Common myeloid progenitor, CD34-positive (primary cell): Measurements from ENCODE around the gene TPBGL.

Experiments
- CTCF ChIA-PET: fragments of 350-600 bp; sonication (Branson Sonifier 250); formaldehyde crosslinking; loops from one replicate; lab custom pipeline; 2021; ENCODE audit warnings: antibody characterized with exemption; lab: Charles Lee
- POLR2A ChIA-PET: fragments of 350-600 bp; sonication (Branson Sonifier 250); formaldehyde crosslinking; loops from one replicate; lab custom pipeline; 2021; ENCODE audit warnings: antibody characterized with exemption; lab: Charles Lee
- DNase-seq, 3 donors: peaks; one replicate each; pipeline versions ENCODE4 v3.0.0 to v3.0.0-alpha.2; 2013
- H3K27ac ChIP-seq, 2 experiments: 1 replicate in 1 of 2; 2 replicates in 1 of 2; pipeline ENCODE4 v1.7.0; 2013; ENCODE audit warnings: inconsistent platforms in 2 of 2, low read length in 2 of 2, mild to moderate bottlenecking in 2 of 2, low read depth in 1 of 2, moderate library complexity in 1 of 2; ENCODE audit not compliant: severe bottlenecking in 2 of 2, insufficient read depth in 1 of 2, poor library complexity in 1 of 2
- H3K27me3 ChIP-seq, 5 experiments: replicated peaks in 2 of 5; 1 replicate in 3 of 5; 2 replicates in 2 of 5; pipeline versions ENCODE4 v1.6.1 to v1.7.0; 2013; ENCODE audit warnings: low read length in 4 of 5, mild to moderate bottlenecking in 2 of 5, moderate library complexity in 2 of 5, inconsistent platforms in 1 of 5; ENCODE audit not compliant: insufficient read depth in 5 of 5, control insufficient read depth in 4 of 5
- H3K36me3 ChIP-seq, 4 experiments: 1 replicate in 2 of 4; 2 replicates in 2 of 4; pipeline versions ENCODE4 v1.6.1 to v1.7.0; 2013; ENCODE audit warnings: low read length in 3 of 4, control low read depth in 1 of 4, mild to moderate bottlenecking in 1 of 4; ENCODE audit not compliant: control insufficient read depth in 4 of 4, insufficient read depth in 4 of 4
- H3K4me1 ChIP-seq, 4 experiments: 1 replicate in 3 of 4; 2 replicates in 1 of 4; pipeline versions ENCODE4 v1.6.1 to v1.7.1; 2013; ENCODE audit warnings: low read length in 3 of 4, mild to moderate bottlenecking in 3 of 4, control low read depth in 1 of 4, inconsistent platforms in 1 of 4, moderate library complexity in 1 of 4; ENCODE audit not compliant: control insufficient read depth in 4 of 4, insufficient read depth in 4 of 4; ENCODE audit errors: control extremely low read depth in 1 of 4
- H3K4me3 ChIP-seq, 7 experiments: 1 replicate in 4 of 7; 2 replicates in 3 of 7; pipeline versions ENCODE4 v1.5.1 to v1.7.0; 2013; ENCODE audit warnings: mild to moderate bottlenecking in 7 of 7, low read length in 6 of 7, moderate library complexity in 6 of 7, inconsistent platforms in 2 of 7, low read depth in 2 of 7, control low read depth in 1 of 7; ENCODE audit not compliant: insufficient read depth in 4 of 7, control insufficient read depth in 1 of 7; ENCODE audit errors: extremely low read depth in 1 of 7
- H3K9me3 ChIP-seq, 5 experiments: 1 replicate in 4 of 5; 2 replicates in 1 of 5; pipeline versions ENCODE4 v1.6.1 to v1.7.1; 2013; ENCODE audit warnings: low read length in 4 of 5, mild to moderate bottlenecking in 2 of 5, inconsistent platforms in 1 of 5, low read depth in 1 of 5, moderate library complexity in 1 of 5; ENCODE audit not compliant: control insufficient read depth in 4 of 5, insufficient read depth in 2 of 5; ENCODE audit errors: control extremely low read depth in 1 of 5
- WGBS: methylation state at CpG from one replicate; pipeline ENCODE4 v1.1.5; 2013; ENCODE audit not compliant: insufficient coverage; 5-methylcytosine and 5-hydroxymethylcytosine counted together

TPBGL gene

DNA sequence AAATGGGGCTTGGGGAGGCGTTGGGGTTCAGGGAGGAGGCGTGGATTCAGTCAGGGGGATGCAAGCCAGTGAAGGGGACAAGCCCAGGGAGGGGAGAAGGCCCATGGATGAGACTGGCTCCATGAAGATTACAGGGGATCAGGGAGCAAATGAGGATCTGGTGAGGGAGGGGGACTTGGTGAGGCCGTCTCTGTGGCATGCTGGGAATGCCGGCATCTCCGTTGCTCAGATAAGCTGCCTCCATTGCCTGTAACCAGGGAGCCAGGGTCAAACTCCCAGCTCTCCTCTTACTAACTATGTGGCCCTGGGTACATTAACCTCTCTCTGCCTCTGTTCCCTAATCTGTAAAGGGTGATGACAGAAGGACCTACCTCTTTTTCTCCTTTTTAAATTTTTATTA lies 38.7 kb downstream of the TPBGL start:
- Histone ChIP-seq H3K4me3 (no peak overlapping the region), H3K36me3 (peaks cover 14 to 81% (median 51%) of the 10 kb centered on the region in 4 experiments), H3K27ac (peak overlapping the region; percentile 37 to 67), H3K27me3 (no peaks in the 10 kb centered on the region), H3K4me1 (peaks cover 16 to 44% (median 37%) of the 10 kb centered on the region in 4 experiments), H3K9me3 (no peaks in the 10 kb centered on the region)
- CTCF ChIA-PET, result interaction anchor here (0.6 to 12.1 kb wide), 30 partner anchors 8 to 326 kb away, joined by 3 to 265 read pairs (median 5); no protein-coding TSS in a partner anchor
- no peak for DNase-seq
- POLR2A ChIA-PET, result no interaction called here
- 96% methylated on average over 4 of the region's 5 CpGs for WGBS

DNA sequence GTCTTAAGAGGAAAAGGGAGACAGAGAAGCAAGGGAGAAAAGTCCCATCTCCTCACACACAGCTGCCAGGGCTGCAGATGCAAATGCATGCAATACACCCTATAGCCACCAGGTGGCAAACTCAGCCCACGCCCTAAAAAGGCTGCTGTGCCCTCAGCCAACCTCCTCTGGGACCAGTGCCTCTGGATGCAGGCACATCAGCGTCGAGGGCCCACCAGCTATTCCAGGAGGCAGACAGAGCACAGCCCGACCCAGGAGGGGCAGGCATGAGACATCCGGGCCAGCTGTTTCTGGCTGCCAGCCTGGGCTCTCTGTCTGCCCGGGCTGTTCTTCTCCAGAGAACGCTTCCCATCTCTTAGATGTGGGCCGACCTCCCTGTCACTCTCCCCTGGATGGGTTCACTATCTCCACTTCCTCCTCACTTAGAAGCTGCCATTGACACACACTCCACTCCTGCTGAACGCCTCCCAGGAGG lies 39.7 kb downstream of the TPBGL start:
- Histone ChIP-seq H3K36me3 (peaks cover 14 to 87% (median 57%) of the 10 kb centered on the region in 4 experiments), H3K4me3 (no peak overlapping the region), H3K9me3 (no peaks in the 10 kb centered on the region), H3K27ac (no peak overlapping the region), H3K27me3 (no peaks in the 10 kb centered on the region), H3K4me1 (peaks cover 16 to 35% (median 32%) of the 10 kb centered on the region in 4 experiments)
- ChIA-PET CTCF (interaction anchor here (0.6 to 12.1 kb wide), 39 partner anchors 9 to 252 kb away, joined by 3 to 265 read pairs (median 4); no protein-coding TSS in a partner anchor), POLR2A (no interaction called here)
- WGBS, result 29% methylated on average over 7 of the region's 9 CpGs
- peak; percentile 70 to 85 (median 80) for DNase-seq

DNA sequence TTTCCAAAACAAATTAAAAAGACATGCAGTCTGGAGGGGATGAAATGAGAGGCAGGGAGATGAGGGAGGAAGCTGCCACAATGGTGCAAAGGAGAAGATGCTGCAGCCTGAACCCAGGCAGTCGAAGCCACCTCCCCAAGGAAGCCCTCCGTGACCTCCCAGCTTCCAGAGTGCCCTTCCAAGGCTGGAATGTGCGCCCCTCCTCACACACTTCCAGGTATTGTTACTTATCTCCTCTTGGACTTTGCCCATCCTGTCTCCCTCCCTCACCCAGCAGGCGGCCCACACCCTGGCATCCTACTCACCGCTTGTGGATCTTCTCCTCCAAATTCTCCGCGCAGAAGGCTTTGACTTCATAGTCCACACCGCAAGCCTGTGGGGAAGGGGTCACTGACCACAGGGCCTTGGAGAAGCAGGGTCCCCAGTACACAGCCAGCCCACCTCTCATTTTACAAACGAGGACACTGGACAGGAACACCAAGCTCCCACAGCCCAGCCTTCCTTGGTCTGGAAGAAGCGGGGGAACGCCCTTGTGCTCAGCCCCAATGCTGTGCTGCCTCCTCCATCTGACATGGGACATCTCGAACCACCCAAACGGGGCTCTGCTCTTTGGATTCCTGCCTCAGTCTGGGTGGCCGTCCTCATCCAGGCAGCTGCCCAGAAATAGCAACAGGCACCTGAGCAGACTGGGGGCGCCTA lies 40.3 kb downstream of the TPBGL start:
- peaks cover 14 to 29% (median 25%) of the 10 kb centered on the region in 4 experiments for H3K4me1 ChIP-seq
- no peaks in the 10 kb centered on the region for H3K27me3 ChIP-seq
- 90% methylated on average over 9 of the region's 15 CpGs for WGBS
- no peak overlapping the region for H3K4me3 ChIP-seq
- no peak for DNase-seq
- ChIA-PET CTCF (interaction anchor here (0.7 to 12.1 kb wide), 26 partner anchors 8 to 251 kb away, joined by 3 to 265 read pairs (median 6); no protein-coding TSS in a partner anchor), POLR2A (no interaction called here)
- no peaks in the 10 kb centered on the region for H3K9me3 ChIP-seq
- H3K27ac ChIP-seq, result peak overlapping the region in 1 of 2 experiments; percentile 39
- peaks cover 14 to 94% (median 62%) of the 10 kb centered on the region in 4 experiments for H3K36me3 ChIP-seq

DNA sequence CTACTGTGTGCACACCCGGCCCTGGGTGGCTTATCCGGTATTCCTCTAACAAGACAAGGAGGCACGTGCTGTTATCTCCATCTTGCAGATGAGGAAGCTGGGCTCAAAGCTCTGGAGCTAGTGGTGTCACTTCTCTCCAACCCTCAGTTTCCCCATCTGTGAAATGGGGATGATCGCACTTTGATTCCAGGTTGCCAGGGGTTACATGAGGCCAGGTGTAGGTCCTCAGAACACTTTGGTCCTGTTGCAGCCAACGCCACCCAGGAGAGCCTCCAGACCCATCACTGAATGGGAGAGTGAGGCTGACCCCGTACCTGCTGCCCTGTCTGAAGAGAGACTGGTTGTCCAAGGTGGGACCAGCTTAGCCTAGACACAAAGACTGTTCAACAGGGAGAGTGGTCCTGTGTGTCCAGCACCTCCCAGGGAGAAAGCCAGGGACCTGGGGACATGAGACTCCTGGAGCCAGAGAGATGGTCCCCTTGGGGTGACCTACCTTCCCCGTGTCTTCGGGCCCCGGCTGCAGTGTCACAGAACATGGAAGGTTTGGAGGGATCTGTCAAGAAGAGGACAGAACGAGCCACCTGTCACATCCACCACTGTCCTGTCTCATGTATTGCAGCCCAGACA lies 41.0 kb downstream of the TPBGL start:
- POLR2A ChIA-PET, result interaction anchor here (0.6 kb wide), 1 partner anchor 8 kb away, joined by 3 read pairs; no protein-coding TSS in a partner anchor
- WGBS, result 94% methylated on average over 9 of the region's 10 CpGs

DNA sequence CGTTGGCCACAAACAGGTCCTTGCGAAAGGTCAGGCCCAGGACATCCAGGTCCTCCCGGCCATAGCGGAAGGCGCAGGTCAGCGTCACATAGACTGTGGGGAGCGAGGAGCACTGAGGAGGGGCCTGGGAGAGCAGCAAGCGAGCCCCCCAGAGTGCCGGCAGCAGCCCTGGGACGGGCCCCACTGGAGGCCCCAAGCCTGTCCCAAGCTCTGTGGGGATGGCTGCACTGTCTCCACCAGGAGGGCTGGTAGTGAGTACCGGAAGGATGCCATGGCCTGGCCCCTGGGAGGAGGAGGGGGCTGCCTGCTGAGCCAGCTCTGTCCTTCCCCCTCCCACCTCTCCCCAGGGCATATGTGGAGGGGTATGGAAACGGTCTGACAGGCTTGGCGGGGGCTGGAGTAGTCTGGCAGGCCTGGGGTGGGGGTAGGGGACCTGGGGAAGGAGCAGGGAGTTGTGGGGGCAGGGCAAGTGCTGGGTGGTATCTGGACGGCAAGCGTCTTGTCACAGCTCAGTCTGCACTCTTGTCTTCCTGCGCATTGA lies 42.9 kb downstream of the TPBGL start:
- DNase-seq, result no peak
- no peaks in the 10 kb centered on the region for H3K27me3 ChIP-seq
- no peak overlapping the region for H3K4me3 ChIP-seq
- WGBS, result 97% methylated on average over 13 of the region's 16 CpGs
- ChIA-PET CTCF (interaction anchor here (0.8 to 12.1 kb wide), 5 partner anchors 8 to 103 kb away, joined by 3 to 265 read pairs (median 4); no protein-coding TSS in a partner anchor), POLR2A (no interaction called here)
- no peak overlapping the region for H3K27ac ChIP-seq
- H3K4me1 ChIP-seq, result peaks cover 0 to 6% (median 2%) of the 10 kb centered on the region in 4 experiments
- H3K36me3 ChIP-seq, result peaks cover 10 to 92% (median 63%) of the 10 kb centered on the region in 4 experiments
- H3K9me3 ChIP-seq, result no peaks in the 10 kb centered on the region

More for the DNA sequence above, 41.0 kb downstream of the TPBGL start:
- Histone ChIP-seq H3K36me3 (peaks cover 16 to 95% (median 65%) of the 10 kb centered on the region in 4 experiments), H3K27ac (peak overlapping the region in 1 of 2 experiments; percentile 39), H3K27me3 (no peaks in the 10 kb centered on the region), H3K4me3 (no peak overlapping the region), H3K4me1 (peaks cover 7 to 22% (median 18%) of the 10 kb centered on the region in 4 experiments), H3K9me3 (no peaks in the 10 kb centered on the region)
- CTCF ChIA-PET, result interaction anchor here (0.9 to 12.1 kb wide), 9 partner anchors 8 to 105 kb away, joined by 3 to 265 read pairs (median 7); no protein-coding TSS in a partner anchor
- no peak for DNase-seq

DNA sequence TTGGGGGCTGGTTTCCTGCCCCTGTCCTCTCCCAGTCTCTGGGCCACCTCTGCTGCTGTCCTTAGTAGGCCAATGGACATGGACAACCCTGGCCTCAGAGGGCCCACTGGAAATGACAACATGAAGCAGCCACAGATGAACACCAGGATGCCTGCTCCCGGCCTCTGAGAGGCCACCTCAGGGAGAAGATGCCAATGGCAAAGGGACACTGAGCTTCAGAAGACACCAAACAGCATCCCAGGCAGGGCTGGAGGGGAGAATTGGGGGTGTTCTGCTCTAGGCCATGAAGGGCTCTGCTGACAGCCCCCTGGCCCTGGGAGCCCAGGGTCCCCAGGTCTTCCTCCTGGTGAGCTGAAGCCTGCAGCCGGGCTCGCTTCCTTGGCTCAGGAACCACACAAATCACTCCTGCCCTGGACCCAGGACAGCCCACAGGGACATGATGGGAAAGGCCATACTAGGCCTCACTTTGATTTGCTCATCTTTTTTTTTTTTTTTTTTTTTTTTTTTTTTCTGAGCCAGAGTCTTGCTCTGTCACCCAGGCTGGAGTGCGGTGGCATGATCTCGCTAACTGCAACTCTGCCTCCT lies 45.3 kb downstream of the TPBGL start:
- DNase-seq, result no peak
- 96% methylated on average over 4 of the region's 5 CpGs for WGBS
- no peaks in the 10 kb centered on the region for H3K9me3 ChIP-seq
- POLR2A ChIA-PET, result no interaction called here
- H3K27me3 ChIP-seq, result no peaks in the 10 kb centered on the region
- H3K36me3 ChIP-seq, result peaks cover 15 to 92% (median 60%) of the 10 kb centered on the region in 4 experiments
- H3K27ac ChIP-seq, result no peak overlapping the region
- H3K4me3 ChIP-seq, result no peak overlapping the region
- no peaks in the 10 kb centered on the region for H3K4me1 ChIP-seq
- CTCF ChIA-PET, result interaction anchor here (1.2 to 1.4 kb wide), 2 partner anchors 10 to 49 kb away, joined by 3 to 4 read pairs; no protein-coding TSS in a partner anchor
